HG03469 (cell line): Measurements from ENCODE around the gene MAD1L1.
"Not testable (repeated sequence)": the region's sequence is repeated elsewhere in the genome, so short reads cannot be mapped to it uniquely, and the experiment has no call there.

Source experiments
- ATAC-seq: cut with Tn5 transposase; IDR thresholded peaks from one replicate; pipeline ENCODE4 v1.9.1; 2021; ENCODE audit warnings: mild to moderate bottlenecking, moderate library complexity, moderate number of reproducible peaks; ENCODE audit not compliant: unreplicated experiment

Gene MAD1L1

GRCh38 chr7:1995911-1996420, 236.8 kb downstream of the MAD1L1 start:
- ATAC-seq, result not testable (repeated sequence)

- no peak for ATAC-seq
Measured at GRCh38 chr7:1995426-1995825, 237.3 kb downstream of the MAD1L1 start.

- ATAC-seq, result no peak
Measured at GRCh38 chr7:1994931-1995330, 237.8 kb downstream of the MAD1L1 start.

GRCh38 chr7:1993776-1994740, 238.7 kb downstream of the MAD1L1 start:
- ATAC-seq, result no peak

GRCh38 chr7:1993031-1993695, 239.6 kb downstream of the MAD1L1 start:
- no peak for ATAC-seq

- ATAC-seq, result no peak
Measured at GRCh38 chr7:1992554-1992953, 240.2 kb downstream of the MAD1L1 start.

GRCh38 chr7:1990001-1990670, 242.6 kb downstream of the MAD1L1 start:
- no peak for ATAC-seq

GRCh38 chr7:1989049-1989860, 243.5 kb downstream of the MAD1L1 start:
- no peak for ATAC-seq

- no peak for ATAC-seq
Measured at GRCh38 chr7:1988533-1988930, 244.2 kb downstream of the MAD1L1 start.

- ATAC-seq, result no peak
Measured at GRCh38 chr7:1987591-1988532, 244.9 kb downstream of the MAD1L1 start.

GRCh38 chr7:1987084-1987535, 245.6 kb downstream of the MAD1L1 start:
- no peak for ATAC-seq

GRCh38 chr7:1986366-1987083, 246.2 kb downstream of the MAD1L1 start:
- no peak for ATAC-seq

GRCh38 chr7:1985936-1986335, 246.8 kb downstream of the MAD1L1 start:
- no peak for ATAC-seq

- no peak for ATAC-seq
Measured at GRCh38 chr7:1985042-1985441, 247.7 kb downstream of the MAD1L1 start.

- no peak for ATAC-seq
Measured at GRCh38 chr7:1981878-1982230, 250.9 kb downstream of the MAD1L1 start.

GRCh38 chr7:1981201-1981877, 251.4 kb downstream of the MAD1L1 start:
- no peak for ATAC-seq

- no peak for ATAC-seq
Measured at GRCh38 chr7:1979591-1980560, 252.9 kb downstream of the MAD1L1 start.
